H1 (cell line): ENCODE measurements around the gene CELSR1. TPM values are rescaled to one million over a fixed set of nuclear protein-coding genes. Genes with fewer than 3 reads are reported as not detected.

Source experiments
- CTCF ChIA-PET: fragments of 300-600 bp; sonication (Branson Sonifier 250); formaldehyde crosslinking; loops from one replicate; lab custom pipeline; 2021; ENCODE audit not compliant: partially characterized antibody; lab: Charles Lee
- POLR2A ChIA-PET: fragments of 300-600 bp; sonication (Branson Sonifier 250); formaldehyde crosslinking; loops from one replicate; lab custom pipeline; 2021; ENCODE audit warnings: inconsistent platforms; ENCODE audit not compliant: partially characterized antibody; lab: Charles Lee
- DNase-seq, 2 experiments: peaks; one replicate each; pipeline versions ENCODE4 v3.0.0 to v3.0.0-alpha.2; 2010 to 2022; ENCODE audit warnings: low spot score in 2 of 2, low read depth in 1 of 2, mixed read lengths in 1 of 2
- FAIRE-seq: peaks from 2 replicates; lab custom pipeline; 2011; peaks lifted over from hg19 to GRCh38; lab: Jason Lieb, UNC
- H2AFZ ChIP-seq: 2 replicates; pipeline ENCODE4 v1.8.1; 2012; ENCODE audit warnings: low read length, inconsistent platforms
- H2AK5ac ChIP-seq: 2 replicates; pipeline ENCODE4 v1.6.1; 2013; ENCODE audit warnings: low read depth, low read length
- H2BK120ac ChIP-seq: replicated peaks from 2 replicates; pipeline ENCODE3; 2013; ENCODE audit warnings: low read depth, low read length, inconsistent platforms
- H2BK12ac ChIP-seq: 2 replicates; pipeline ENCODE4 v1.6.1; 2013; ENCODE audit warnings: low read depth, low read length
- H2BK15ac ChIP-seq: 2 replicates; pipeline ENCODE4 v1.6.1; 2013; ENCODE audit warnings: low read length
- H2BK20ac ChIP-seq: 2 replicates; pipeline ENCODE4 v1.6.1; 2013; ENCODE audit warnings: low read length
- H2BK5ac ChIP-seq: 2 replicates; pipeline ENCODE4 v1.6.1; 2013; ENCODE audit warnings: low read depth, low read length
- H3K14ac ChIP-seq: 2 replicates; pipeline ENCODE4 v1.6.1; 2013; ENCODE audit warnings: inconsistent platforms; ENCODE audit not compliant: insufficient read length
- H3K18ac ChIP-seq: 2 replicates; pipeline ENCODE4 v1.6.1; 2013; ENCODE audit warnings: low read length; ENCODE audit errors: extremely low read depth
- H3K23ac ChIP-seq: 2 replicates; pipeline ENCODE4 v1.6.1; 2013; ENCODE audit warnings: inconsistent platforms; ENCODE audit not compliant: insufficient read length
- H3K23me2 ChIP-seq: 2 replicates; pipeline ENCODE4 v1.6.1; 2013; ENCODE audit warnings: low read depth, low read length
- H3K27ac ChIP-seq: 2 replicates; pipeline ENCODE4 v1.6.1; 2011; ENCODE audit warnings: low read depth, low read length, inconsistent platforms
- H3K27me3 ChIP-seq, 4 experiments: replicated peaks in 1 of 4; 1 replicate in 1 of 4; 2 replicates in 3 of 4; pipeline versions ENCODE4 v1.6.1 to v1.8.1; 2011 to 2013; ENCODE audit warnings: low read length in 3 of 4, mild to moderate bottlenecking in 3 of 4, inconsistent platforms in 2 of 4, mixed read lengths in 2 of 4, moderate library complexity in 1 of 4; ENCODE audit not compliant: control insufficient read depth in 3 of 4, insufficient read depth in 3 of 4; ENCODE audit errors: extremely low read depth in 1 of 4
- H3K36me3 ChIP-seq, 4 experiments: 2 replicates each; pipeline versions ENCODE4 v1.6.1 to v1.8.1; 2011 to 2013; ENCODE audit warnings: mild to moderate bottlenecking in 4 of 4, low read length in 3 of 4, moderate library complexity in 2 of 4, control low read depth in 1 of 4, inconsistent platforms in 1 of 4; ENCODE audit not compliant: insufficient read depth in 4 of 4, control insufficient read depth in 2 of 4
- H3K4ac ChIP-seq: replicated peaks from 2 replicates; pipeline ENCODE3; 2013; ENCODE audit warnings: low read length, low read depth, mixed read lengths, inconsistent platforms; ENCODE audit not compliant: insufficient read length
- H3K4me1 ChIP-seq, 4 experiments: replicated peaks in 1 of 4; 1 replicate in 1 of 4; 2 replicates in 3 of 4; pipeline versions ENCODE4 v1.6.1 to v1.8.1; 2011 to 2013; ENCODE audit warnings: low read length in 3 of 4, inconsistent platforms in 2 of 4, mixed read lengths in 1 of 4; ENCODE audit not compliant: insufficient read depth in 4 of 4, control insufficient read depth in 3 of 4
- H3K4me2 ChIP-seq, 2 experiments: 2 replicates each; pipeline versions ENCODE4 v1.6.1 to v1.8.1; 2011 to 2013; ENCODE audit warnings: low read depth in 2 of 2, low read length in 2 of 2, control low read depth in 1 of 2, inconsistent platforms in 1 of 2, mild to moderate bottlenecking in 1 of 2; ENCODE audit not compliant: insufficient read depth in 1 of 2
- H3K4me3 ChIP-seq, 4 experiments: fragments of 200-600, 300-600 bp in 1 of 4; sonication (generic), shearing (Covaris generic), sonication (Bioruptor Twin) in 1 of 4; 2 replicates each; pipeline versions ENCODE4 v1.5.1 to v1.8.1; 2011 to 2016; ENCODE audit warnings: low read length in 4 of 4, low read depth in 3 of 4, control low read depth in 2 of 4, inconsistent platforms in 2 of 4, mild to moderate bottlenecking in 2 of 4, mixed read lengths in 1 of 4, moderate library complexity in 1 of 4; ENCODE audit not compliant: insufficient read depth in 2 of 4; ENCODE audit errors: extremely low read depth in 1 of 4
- H3K56ac ChIP-seq: replicated peaks from 2 replicates; pipeline ENCODE3; 2013; ENCODE audit warnings: low read depth, mild to moderate bottlenecking, mixed read lengths, low read length, inconsistent platforms; ENCODE audit not compliant: insufficient read length
- H3K79me1 ChIP-seq: 2 replicates; pipeline ENCODE4 v1.6.1; 2013; ENCODE audit warnings: low read depth, low read length, control low read depth
- H3K79me2 ChIP-seq, 2 experiments: 2 replicates each; pipeline versions ENCODE4 v1.6.1 to v1.8.1; 2012 to 2013; ENCODE audit warnings: low read length in 2 of 2, mild to moderate bottlenecking in 2 of 2, inconsistent platforms in 1 of 2; ENCODE audit not compliant: insufficient read depth in 2 of 2, control insufficient read depth in 1 of 2
- H3K9ac ChIP-seq, 4 experiments: replicated peaks in 1 of 4; 1 replicate in 1 of 4; 2 replicates in 3 of 4; pipeline versions ENCODE4 v1.6.1 to v1.8.1; 2011 to 2013; ENCODE audit warnings: low read depth in 3 of 4, low read length in 3 of 4, control low read depth in 2 of 4, mild to moderate bottlenecking in 2 of 4, moderate library complexity in 2 of 4, inconsistent platforms in 1 of 4; ENCODE audit errors: extremely low read depth in 1 of 4
- H3K9me3 ChIP-seq, 2 experiments: 2 replicates each; pipeline versions ENCODE4 v1.6.1 to v1.8.1; 2012 to 2013; ENCODE audit warnings: mild to moderate bottlenecking in 2 of 2, moderate library complexity in 2 of 2, control low read depth in 1 of 2, inconsistent platforms in 1 of 2, low read depth in 1 of 2, low read length in 1 of 2, mixed read lengths in 1 of 2; ENCODE audit not compliant: insufficient read depth in 2 of 2
- H4K20me1 ChIP-seq, 2 experiments: replicated peaks in 1 of 2; 2 replicates each; pipeline versions ENCODE3 to v1.8.1; 2011 to 2013; ENCODE audit warnings: inconsistent platforms in 2 of 2, low read length in 2 of 2, mild to moderate bottlenecking in 1 of 2; ENCODE audit not compliant: insufficient read depth in 2 of 2, control insufficient read depth in 1 of 2
- H4K5ac ChIP-seq: 2 replicates; pipeline ENCODE4 v1.6.1; 2013; ENCODE audit warnings: low read length, low read depth, mixed read lengths, inconsistent platforms; ENCODE audit not compliant: insufficient read length
- H4K8ac ChIP-seq: 2 replicates; pipeline ENCODE4 v1.8.0; 2013; ENCODE audit warnings: mild to moderate bottlenecking, moderate library complexity, low read length, inconsistent platforms; ENCODE audit not compliant: insufficient read depth; ENCODE audit errors: extremely low read depth
- H4K91ac ChIP-seq: replicated peaks from 2 replicates; pipeline ENCODE3; 2013; ENCODE audit warnings: low read length, mixed read lengths, inconsistent platforms; ENCODE audit not compliant: insufficient read length
- whole genome bisulfite sequencing, 2 experiments: shearing (Covaris generic) in 1 of 2; methylation state at CpG; one replicate each; pipeline versions ENCODE4 v1.1.6 to v1.1.7; 2013 to 2015; ENCODE audit warnings: low lambda C conversion rate in 2 of 2, mixed read lengths in 2 of 2, inconsistent platforms in 1 of 2, low coverage in 1 of 2, missing lambda C conversion rate in 1 of 2; ENCODE audit not compliant: insufficient replicate concordance in 2 of 2, insufficient coverage in 1 of 2, insufficient read length in 1 of 2; ENCODE audit errors: extremely low coverage in 1 of 2, missing lambda C conversion rate in 1 of 2; 5-methylcytosine and 5-hydroxymethylcytosine counted together
- polyA plus RNA-seq, 7 experiments: library from polyadenylated mRNA; depleted of rRNA in 3 of 7; stranded (reverse) in 5 of 7; unstranded in 2 of 7; fragments of >200 nt in 5 of 7; fragments of 200-250 nt in 2 of 7; gene quantifications; 1 replicate in 5 of 7; 2 replicates in 1 of 7; 4 replicates in 1 of 7; pipeline versions ENCODE4 v1.2.1 to v1.2.3, GENCODE V29; 2011 to 2013; ENCODE audit warnings: missing spikeins in 2 of 7, mixed read lengths in 2 of 7
- total RNA-seq: library from RNA; stranded (reverse); fragmentation: NEBNext Ultra II Directional; extraction: Animal tissue kit (Norgen Biotek cat#: 25700); gene quantifications from 2 replicates; pipeline ENCODE4 v1.2.1, GENCODE V29; 2021

The CELSR1 gene
- total and polyA plus RNA-seq, 2 of the 8 experiments (the other 6 are each of a cell fraction or from before 2014, with no cell fraction given): 9.0 to 12.4 TPM

GRCh38 chr22:46436595-46437175 is 100.7 kb downstream of the CELSR1 start:
- POLR2A ChIA-PET: no interaction called here
- DNase-seq: no peak
- WGBS, 2 experiments: 98% methylated on average over 8 of the region's 8 CpGs; no CpG with 5 or more reads in 1 of the 2 experiments

More at GRCh38 chr22:46436595-46437175, 100.7 kb downstream of the CELSR1 start:
- no peak overlapping the region for H2BK120ac ChIP-seq
- H2AFZ ChIP-seq: no peak overlapping the region
- H3K4me1 ChIP-seq: no peaks in the 10 kb centered on the region
- no peak overlapping the region for H3K27ac ChIP-seq
- H3K4me3 ChIP-seq: no peak overlapping the region
- H3K4me2 ChIP-seq: no peak overlapping the region
- H3K18ac ChIP-seq: no peak overlapping the region
- no peak overlapping the region for H3K14ac ChIP-seq
- no peak overlapping the region for H2BK12ac ChIP-seq
- H2AK5ac ChIP-seq: no peak overlapping the region
- no peak for FAIRE-seq
- H3K9me3 ChIP-seq: no peaks in the 10 kb centered on the region
- H2BK20ac ChIP-seq: no peak overlapping the region
- H4K91ac ChIP-seq: no peak overlapping the region
- no peak overlapping the region for H3K23ac ChIP-seq
- no peak overlapping the region for H2BK5ac ChIP-seq
- H2BK15ac ChIP-seq: no peak overlapping the region
- no peaks in the 10 kb centered on the region for H3K23me2 ChIP-seq
- H3K36me3 ChIP-seq: no peaks in the 10 kb centered on the region
- H3K79me1 ChIP-seq: no peaks in the 10 kb centered on the region
- CTCF ChIA-PET: no interaction called here
- H3K4ac ChIP-seq: no peak overlapping the region
- H3K9ac ChIP-seq: no peak overlapping the region
- no peaks in the 10 kb centered on the region for H3K79me2 ChIP-seq
- H3K56ac ChIP-seq: no peak overlapping the region
- H4K20me1 ChIP-seq: no peaks in the 10 kb centered on the region
- no peak overlapping the region for H4K5ac ChIP-seq
- no peak overlapping the region for H4K8ac ChIP-seq
- H3K27me3 ChIP-seq: no peaks in the 10 kb centered on the region
